ENCODE results near the gene LRTM2.

DNA sequence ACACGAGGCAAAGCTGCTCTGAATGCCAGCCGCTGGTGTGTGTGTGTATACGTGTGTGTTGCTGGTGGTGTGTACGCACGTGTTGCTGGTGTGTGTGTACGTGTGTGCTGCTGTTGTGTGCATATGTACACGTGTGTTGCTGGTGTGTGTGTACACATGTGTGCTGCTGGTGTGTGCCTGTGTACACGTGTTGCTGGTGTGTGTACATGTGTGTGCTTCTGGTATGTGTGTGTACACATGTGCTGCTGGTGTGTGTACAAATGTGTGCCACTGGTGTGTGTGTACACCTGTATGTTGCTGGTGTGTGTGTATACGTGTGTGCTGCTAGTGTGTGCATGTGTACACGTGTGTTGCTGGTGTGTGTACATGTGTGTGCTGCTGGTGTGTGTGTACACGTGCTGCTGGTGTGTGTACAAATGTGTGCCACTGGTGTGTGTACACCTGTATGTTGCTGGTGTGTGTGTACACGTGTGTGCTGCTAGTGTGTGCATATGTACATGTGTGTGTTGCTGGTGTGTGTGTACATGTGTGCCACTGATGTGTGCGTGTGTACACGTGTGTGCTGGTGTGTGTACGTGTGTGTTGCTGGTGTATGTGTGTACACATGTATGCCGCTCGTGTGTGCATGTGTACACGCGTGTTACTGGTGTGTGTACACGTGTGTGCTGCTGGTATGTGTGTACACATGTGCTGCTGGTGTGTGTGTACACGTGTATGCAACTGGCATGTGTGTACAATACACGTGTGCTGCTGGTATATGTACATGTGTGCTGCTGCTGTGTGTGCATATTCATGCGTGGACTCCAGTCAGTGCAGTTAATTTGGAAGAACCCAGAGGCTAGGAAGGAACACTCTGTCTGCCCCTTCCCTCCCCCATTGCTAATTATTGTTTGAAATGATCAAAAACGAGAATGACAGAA lies 50.9 kb downstream of the LRTM2 start:
- TF ChIP-seq POLR2A (IDR thresholded peaks at IDR 0.05) (no peak), EP300 (IDR thresholded peaks at IDR 0.05) (no peak), POLR2AphosphoS5 (IDR thresholded peaks at IDR 0.05) (no peak)
- TF ChIP-seq, protein P1, sequence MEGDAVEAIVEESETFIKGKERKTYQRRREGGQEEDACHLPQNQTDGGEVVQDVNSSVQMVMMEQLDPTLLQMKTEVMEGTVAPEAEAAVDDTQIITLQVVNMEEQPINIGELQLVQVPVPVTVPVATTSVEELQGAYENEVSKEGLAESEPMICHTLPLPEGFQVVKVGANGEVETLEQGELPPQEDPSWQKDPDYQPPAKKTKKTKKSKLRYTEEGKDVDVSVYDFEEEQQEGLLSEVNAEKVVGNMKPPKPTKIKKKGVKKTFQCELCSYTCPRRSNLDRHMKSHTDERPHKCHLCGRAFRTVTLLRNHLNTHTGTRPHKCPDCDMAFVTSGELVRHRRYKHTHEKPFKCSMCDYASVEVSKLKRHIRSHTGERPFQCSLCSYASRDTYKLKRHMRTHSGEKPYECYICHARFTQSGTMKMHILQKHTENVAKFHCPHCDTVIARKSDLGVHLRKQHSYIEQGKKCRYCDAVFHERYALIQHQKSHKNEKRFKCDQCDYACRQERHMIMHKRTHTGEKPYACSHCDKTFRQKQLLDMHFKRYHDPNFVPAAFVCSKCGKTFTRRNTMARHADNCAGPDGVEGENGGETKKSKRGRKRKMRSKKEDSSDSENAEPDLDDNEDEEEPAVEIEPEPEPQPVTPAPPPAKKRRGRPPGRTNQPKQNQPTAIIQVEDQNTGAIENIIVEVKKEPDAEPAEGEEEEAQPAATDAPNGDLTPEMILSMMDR (IDR thresholded peaks at IDR 0.05): no peak

Data from gastroesophageal sphincter (tissue), 3 donors.